Mesothelial cell of epicardium (in vitro differentiated cells): ENCODE results near the gene NEK11. TPM values are rescaled to one million over a fixed set of nuclear protein-coding genes. Genes with fewer than 3 reads are reported as not detected.

Experiments
- DNase-seq, 2 experiments: peaks; one replicate each; pipeline ENCODE4 v3.0.0; 2021; ENCODE audit warnings: low spot score in 2 of 2; ENCODE audit not compliant: unreplicated experiment in 2 of 2
- H3K27ac Mint-ChIP-seq: 2 replicates; pipeline ENCODE4 v1.8.0; 2021; ENCODE audit warnings: mixed read lengths
- H3K27me3 Mint-ChIP-seq: 2 replicates; pipeline ENCODE4 v1.8.0; 2021; ENCODE audit warnings: low read depth, mixed read lengths
- H3K36me3 Mint-ChIP-seq: 2 replicates; pipeline ENCODE4 v1.8.0; 2021; ENCODE audit warnings: mixed read lengths
- H3K4me1 Mint-ChIP-seq: 2 replicates; pipeline ENCODE4 v1.8.0; 2021; ENCODE audit warnings: mixed read lengths
- H3K4me3 Mint-ChIP-seq: 2 replicates; pipeline ENCODE4 v1.8.0; 2021; ENCODE audit warnings: mild to moderate bottlenecking, moderate library complexity, mixed read lengths
- H3K9me3 Mint-ChIP-seq: 2 replicates; pipeline ENCODE4 v1.8.0; 2021; ENCODE audit warnings: mixed read lengths
- CTCF ChIP-seq: fragments of 200-600 bp; sonication (generic); IDR thresholded peaks from one replicate; pipeline ENCODE4 v1.5.0; 2021; ENCODE audit warnings: antibody characterized with exemption; ENCODE audit not compliant: unreplicated experiment
- total RNA-seq: library from RNA; stranded (reverse); gene quantifications from 3 replicates; pipeline ENCODE4 v1.2.1, GENCODE V29; 2021

NEK11 gene
- total RNA-seq, 1 donor from 2014 or later, result 11.3 TPM

- no peak for TF ChIP-seq CTCF
- no peak overlapping the region for H3K27ac Mint-ChIP-seq
- H3K27me3 Mint-ChIP-seq, result no peaks in the 10 kb centered on the region
- H3K36me3 Mint-ChIP-seq, result peaks cover 12% of the 10 kb centered on the region
- H3K9me3 Mint-ChIP-seq, result no peaks in the 10 kb centered on the region
- H3K4me3 Mint-ChIP-seq, result no peak overlapping the region
- no peak for DNase-seq
- H3K4me1 Mint-ChIP-seq, result no peaks in the 10 kb centered on the region
These were observed 34.3 kb upstream of the NEK11 start for GRCh38 chr3:130992344-130992743.

- Mint-ChIP-seq H3K4me3 (no peak overlapping the region), H3K4me1 (no peaks in the 10 kb centered on the region), H3K27ac (no peak overlapping the region), H3K9me3 (no peaks in the 10 kb centered on the region), H3K36me3 (peaks cover 5% of the 10 kb centered on the region), H3K27me3 (no peaks in the 10 kb centered on the region)
- TF ChIP-seq CTCF, result no peak
- DNase-seq, result no peak
These were observed 29.4 kb upstream of the NEK11 start for GRCh38 chr3:130997289-130997688.

GRCh38 chr3:131001071-131001470 is 25.6 kb upstream of the NEK11 start:
- Mint-ChIP-seq H3K9me3 (no peaks in the 10 kb centered on the region), H3K27ac (no peak overlapping the region), H3K4me1 (no peaks in the 10 kb centered on the region)

GRCh38 chr3:131004603-131005002 is 22.1 kb upstream of the NEK11 start:
- H3K4me3 Mint-ChIP-seq, result no peak overlapping the region
- no peak for DNase-seq
- no peaks in the 10 kb centered on the region for H3K4me1 Mint-ChIP-seq
- no peak for TF ChIP-seq CTCF
- peaks cover 34% of the 10 kb centered on the region for H3K36me3 Mint-ChIP-seq
- H3K27me3 Mint-ChIP-seq, result no peaks in the 10 kb centered on the region
- no peaks in the 10 kb centered on the region for H3K9me3 Mint-ChIP-seq
- no peak overlapping the region for H3K27ac Mint-ChIP-seq

More at GRCh38 chr3:131001071-131001470, 25.6 kb upstream of the NEK11 start:
- DNase-seq, result no peak
- H3K4me3 Mint-ChIP-seq, result no peak overlapping the region
- no peak for TF ChIP-seq CTCF
- H3K27me3 Mint-ChIP-seq, result no peaks in the 10 kb centered on the region
- peaks cover 17% of the 10 kb centered on the region for H3K36me3 Mint-ChIP-seq

- no peaks in the 10 kb centered on the region for H3K9me3 Mint-ChIP-seq
- H3K27ac Mint-ChIP-seq, result no peak overlapping the region
- no peaks in the 10 kb centered on the region for H3K4me1 Mint-ChIP-seq
- TF ChIP-seq CTCF, result no peak
- no peak overlapping the region for H3K4me3 Mint-ChIP-seq
- no peak for DNase-seq
- peaks cover 38% of the 10 kb centered on the region for H3K36me3 Mint-ChIP-seq
- no peaks in the 10 kb centered on the region for H3K27me3 Mint-ChIP-seq
These were observed 19.4 kb upstream of the NEK11 start for GRCh38 chr3:131007256-131007655.

GRCh38 chr3:131007782-131008181 is 18.9 kb upstream of the NEK11 start:
- Mint-ChIP-seq H3K36me3 (peaks cover 38% of the 10 kb centered on the region), H3K4me3 (no peak overlapping the region), H3K9me3 (no peaks in the 10 kb centered on the region), H3K27ac (no peak overlapping the region), H3K4me1 (no peaks in the 10 kb centered on the region), H3K27me3 (no peaks in the 10 kb centered on the region)
- no peak for DNase-seq
- no peak for TF ChIP-seq CTCF
